HEK293T (cell line): Measurements from ENCODE around the gene BASP1.

ENCODE experiments used
- CTCF ChIA-PET: fragments of 350-600 bp; formaldehyde crosslinking; extraction: SDS; loops from one replicate; lab custom pipeline; 2021; ENCODE audit warnings: antibody characterized with exemption, inconsistent platforms; lab: Yijun Ruan, JAX
- POLR2A ChIA-PET: fragments of 350-600 bp; formaldehyde crosslinking; extraction: SDS; loops from one replicate; lab custom pipeline; 2020; ENCODE audit warnings: antibody characterized with exemption, inconsistent platforms; lab: Yijun Ruan, JAX
- DNase-seq: peaks from one replicate; pipeline ENCODE4 v3.0.0; 2012; ENCODE audit warnings: mixed read lengths; ENCODE audit errors: extremely low spot score
- ARNT ChIP-seq: fragments of 450-650 bp; IDR thresholded peaks from 2 replicates; pipeline ENCODE4 v1.6.1; 2017; ENCODE audit warnings: mild to moderate bottlenecking
- BHLHE40 ChIP-seq: fragments of 450-650 bp; IDR thresholded peaks from 2 replicates; pipeline ENCODE4 v1.6.1; 2016; ENCODE audit warnings: mild to moderate bottlenecking, moderate library complexity, borderline replicate concordance
- CTBP1 ChIP-seq: fragments of 450-650 bp; IDR thresholded peaks from 2 replicates; pipeline ENCODE4 v1.6.1; 2016; ENCODE audit warnings: borderline replicate concordance
- ELF4 ChIP-seq: fragments of 450-650 bp; IDR thresholded peaks from 2 replicates; pipeline ENCODE4 v1.6.1; 2017; ENCODE audit warnings: antibody characterized with exemption
- FOXA1 ChIP-seq: fragments of 450-650 bp; IDR thresholded peaks from 2 replicates; pipeline ENCODE4 v1.6.1; 2016; ENCODE audit warnings: mild to moderate bottlenecking
- FOXK2 ChIP-seq: fragments of 450-650 bp; IDR thresholded peaks from 2 replicates; pipeline ENCODE4 v1.6.1; 2016; ENCODE audit warnings: mild to moderate bottlenecking
- FOXM1 ChIP-seq: fragments of 450-650 bp; IDR thresholded peaks from 2 replicates; pipeline ENCODE4 v1.6.1; 2017; ENCODE audit warnings: mild to moderate bottlenecking, borderline replicate concordance
- HDGF ChIP-seq: fragments of 450-650 bp; IDR thresholded peaks from 2 replicates; pipeline ENCODE4 v1.6.1; 2017; ENCODE audit warnings: antibody characterized with exemption, borderline replicate concordance
- L3MBTL2 ChIP-seq: fragments of 450-650 bp; conservative IDR thresholded peaks from 2 replicates; pipeline ENCODE4 v1.6.1; 2016; ENCODE audit warnings: mild to moderate bottlenecking
- LEF1 ChIP-seq: fragments of 450-650 bp; IDR thresholded peaks from 2 replicates; pipeline ENCODE4 v1.6.1; 2017; ENCODE audit warnings: mild to moderate bottlenecking, borderline replicate concordance
- NFRKB ChIP-seq: fragments of 450-650 bp; IDR thresholded peaks from 2 replicates; pipeline ENCODE4 v1.6.1; 2016; ENCODE audit warnings: mild to moderate bottlenecking, moderate library complexity
- SP1 ChIP-seq: fragments of 450-650 bp; IDR thresholded peaks from 2 replicates; pipeline ENCODE4 v1.6.1; 2017
- SUZ12 ChIP-seq: fragments of 450-650 bp; IDR thresholded peaks from 2 replicates; pipeline ENCODE4 v1.6.1; 2016; ENCODE audit warnings: mild to moderate bottlenecking
- TARDBP ChIP-seq: fragments of 450-650 bp; IDR thresholded peaks from 2 replicates; pipeline ENCODE4 v1.6.1; 2016
- ZNF384 ChIP-seq: fragments of 450-650 bp; IDR thresholded peaks from 2 replicates; pipeline ENCODE4 v1.6.1; 2016
- TF ChIP-seq, protein P1 (sequence below): fragments of 450-650 bp; IDR thresholded peaks from 2 replicates; pipeline ENCODE4 v1.6.1; 2016

Gene BASP1

DNA sequence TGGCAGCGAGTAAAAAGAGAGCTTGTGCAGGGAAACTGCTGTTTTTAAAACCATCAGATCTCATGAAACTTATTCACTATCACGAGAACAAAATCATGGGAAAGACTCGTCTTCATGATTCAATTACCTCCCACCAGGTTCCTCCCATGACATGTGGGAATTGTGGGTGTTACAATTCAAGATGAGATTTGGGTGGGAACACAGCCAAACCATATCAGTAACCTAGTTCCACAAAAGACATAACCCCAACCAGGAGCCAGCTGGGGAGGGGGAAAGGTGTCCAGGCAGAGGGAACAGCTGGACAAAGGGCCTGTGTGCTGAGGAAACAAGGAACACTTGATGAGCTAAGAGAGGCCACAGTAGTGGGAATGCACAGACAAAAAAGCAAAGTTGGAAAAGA, 71.1 kb downstream of the BASP1 start:
- POLR2A ChIA-PET = no interaction called here
- TF ChIP-seq L3MBTL2 (no peak), LEF1 (no peak), ZNF384 (no peak), NFRKB (no peak), BHLHE40 (no peak), TARDBP (no peak), FOXA1 (no peak), HDGF (no peak), FOXM1 (no peak), CTBP1 (no peak), FOXK2 (no peak), ELF4 (no peak), SUZ12 (no peak), ARNT (no peak)
- TF ChIP-seq, protein P1, sequence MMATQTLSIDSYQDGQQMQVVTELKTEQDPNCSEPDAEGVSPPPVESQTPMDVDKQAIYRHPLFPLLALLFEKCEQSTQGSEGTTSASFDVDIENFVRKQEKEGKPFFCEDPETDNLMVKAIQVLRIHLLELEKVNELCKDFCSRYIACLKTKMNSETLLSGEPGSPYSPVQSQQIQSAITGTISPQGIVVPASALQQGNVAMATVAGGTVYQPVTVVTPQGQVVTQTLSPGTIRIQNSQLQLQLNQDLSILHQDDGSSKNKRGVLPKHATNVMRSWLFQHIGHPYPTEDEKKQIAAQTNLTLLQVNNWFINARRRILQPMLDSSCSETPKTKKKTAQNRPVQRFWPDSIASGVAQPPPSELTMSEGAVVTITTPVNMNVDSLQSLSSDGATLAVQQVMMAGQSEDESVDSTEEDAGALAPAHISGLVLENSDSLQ = no peak
- CTCF ChIA-PET = no interaction called here
- DNase-seq = no peak

GRCh38 chr5:17289681-17290539, 72.5 kb downstream of the BASP1 start:
- ChIA-PET CTCF (interaction anchor here (0.6 kb wide), 1 partner anchor 1660 kb away, joined by 3 read pairs; no protein-coding TSS in a partner anchor), POLR2A (interaction anchor here (1.0 kb wide), 1 partner anchor 9 kb away, joined by 3 read pairs; no protein-coding TSS in a partner anchor)
- DNase-seq = no peak
- TF ChIP-seq LEF1 = no peak
- TF ChIP-seq FOXM1 = no peak
- TF ChIP-seq NFRKB = no peak
- TF ChIP-seq ARNT = no peak
- TF ChIP-seq CTBP1 = no peak
- no peak for TF ChIP-seq ZNF384

- TF ChIP-seq ARNT (no peak), SP1 (no peak), FOXM1 (no peak), ZNF384 (no peak), LEF1 (no peak), FOXK2 (no peak), NFRKB (no peak), SUZ12 (no peak), CTBP1 (no peak), L3MBTL2 (no peak), TARDBP (no peak), ELF4 (no peak), HDGF (no peak), BHLHE40 (no peak), FOXA1 (no peak)
- TF ChIP-seq, protein P1 = no peak
- ChIA-PET CTCF (interaction anchor here (0.6 kb wide), 1 partner anchor 1660 kb away, joined by 3 read pairs; no protein-coding TSS in a partner anchor), POLR2A (interaction anchor here (1.0 kb wide), 1 partner anchor 9 kb away, joined by 3 read pairs; no protein-coding TSS in a partner anchor)
- DNase-seq = no peak
Observed at GRCh38 chr5:17290540-17290974, 73.1 kb downstream of the BASP1 start.

- POLR2A ChIA-PET = no interaction called here
- no peak for DNase-seq
- CTCF ChIA-PET = interaction anchor here (0.7 kb wide), 1 partner anchor 980 kb away, joined by 11 read pairs; no protein-coding TSS in a partner anchor
- TF ChIP-seq NFRKB (no peak), HDGF (no peak), FOXK2 (no peak)
Observed at GRCh38 chr5:17292434-17293015, 75.1 kb downstream of the BASP1 start.

DNA sequence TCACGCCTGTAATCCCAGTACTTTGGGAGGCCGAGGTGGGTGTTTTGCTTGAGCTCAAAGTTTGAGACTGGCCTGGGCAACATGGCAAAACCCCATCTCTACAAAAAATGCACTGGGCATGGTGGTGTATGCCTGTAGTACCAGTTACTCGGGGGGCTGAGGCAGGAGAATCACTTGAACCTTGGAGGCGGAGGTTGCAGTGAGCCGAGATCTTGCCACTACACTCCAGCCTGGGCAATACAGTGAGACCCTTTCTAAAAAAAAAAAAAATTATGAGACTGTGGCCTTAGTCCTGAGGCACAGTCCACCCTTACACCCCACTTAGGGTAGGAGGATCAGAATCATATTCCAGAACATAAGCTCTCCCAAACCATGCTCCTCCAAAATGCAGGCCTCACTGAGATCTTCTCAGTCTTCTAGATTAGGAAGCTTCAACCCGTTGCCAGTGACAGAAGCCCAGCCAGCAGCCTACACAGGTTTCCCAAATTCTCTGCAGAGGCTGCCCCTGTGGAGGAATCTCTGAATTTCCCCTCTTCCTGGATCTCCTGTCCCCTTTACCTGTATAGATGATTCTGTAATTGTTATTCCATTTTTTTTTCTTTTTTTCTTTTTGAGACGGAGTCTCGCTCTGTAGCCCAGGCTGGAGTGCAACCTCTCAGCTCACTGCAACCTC, 77.3 kb downstream of the BASP1 start:
- CTCF ChIA-PET = no interaction called here
- no peak for DNase-seq
- POLR2A ChIA-PET = interaction anchor here (0.8 kb wide), 1 partner anchor 77 kb away, joined by 3 read pairs; no protein-coding TSS in a partner anchor
- TF ChIP-seq TARDBP (no peak), ARNT (no peak)

DNA sequence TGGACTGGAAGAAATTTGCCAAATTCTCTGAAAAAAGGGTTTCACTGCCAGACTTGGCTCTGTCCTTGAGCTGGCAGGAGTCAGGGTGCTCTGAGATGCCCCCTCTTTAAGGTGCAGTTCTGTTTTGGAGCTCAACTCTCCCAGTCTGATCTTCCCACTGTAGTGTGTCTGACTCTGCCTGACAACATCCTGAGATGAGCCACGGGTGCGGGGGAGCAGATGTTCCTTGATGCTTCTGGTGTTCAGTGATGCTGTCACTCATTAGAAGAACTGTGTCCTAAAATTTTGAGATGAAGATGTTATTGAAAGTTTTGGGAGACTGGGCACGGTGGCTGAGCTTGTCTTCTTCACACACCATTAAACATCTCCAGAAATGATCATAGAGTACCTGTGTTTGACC, 78.2 kb downstream of the BASP1 start:
- CTCF ChIA-PET = no interaction called here

More for the DNA sequence above, 78.2 kb downstream of the BASP1 start:
- POLR2A ChIA-PET = no interaction called here
- DNase-seq = no peak
- no peak for TF ChIP-seq BHLHE40
- TF ChIP-seq NFRKB = no peak
- TF ChIP-seq SP1 = no peak
- no peak for TF ChIP-seq ARNT
- TF ChIP-seq SUZ12 = no peak
- TF ChIP-seq FOXK2 = no peak
- TF ChIP-seq ZNF384 = no peak
- TF ChIP-seq FOXA1 = no peak
- no peak for TF ChIP-seq TARDBP
- no peak for TF ChIP-seq L3MBTL2
- no peak for TF ChIP-seq FOXM1
- TF ChIP-seq ELF4 = no peak
- TF ChIP-seq, protein P1 = no peak
- no peak for TF ChIP-seq HDGF
- TF ChIP-seq LEF1 = no peak
